ENCODE measurements around the gene HAUS6. TPM values are rescaled to one million over a fixed set of nuclear protein-coding genes. Genes with fewer than 3 reads are reported as not detected.

HAUS6 gene
- total RNA-seq, 1 donor from 2014 or later, result 5.8 TPM

GRCh38 chr9:19146441-19147024 is 43.8 kb upstream of the HAUS6 start:
- Histone ChIP-seq H3K9me3 (no peaks in the 10 kb centered on the region), H3K4me1 (no peaks in the 10 kb centered on the region)
- intact Hi-C loops (cut with DNase I), result no loop called here

GRCh38 chr9:19145881-19146280 is 43.2 kb upstream of the HAUS6 start:
- ATAC-seq (no peak), DNase-seq (no peak)
- no peaks in the 10 kb centered on the region for H3K4me1 ChIP-seq
- H3K27ac ChIP-seq, result no peak overlapping the region
- intact Hi-C loops (cut with DNase I), result no loop called here
- no peaks in the 10 kb centered on the region for H3K27me3 ChIP-seq
- no peaks in the 10 kb centered on the region for H3K9me3 ChIP-seq
- no peaks in the 10 kb centered on the region for H3K36me3 ChIP-seq
- TF ChIP-seq CTCF (IDR thresholded peaks at IDR 0.05), result no peak
- no peak overlapping the region for H3K4me3 ChIP-seq

More at GRCh38 chr9:19146441-19147024, 43.8 kb upstream of the HAUS6 start:
- no peak overlapping the region for H3K27ac ChIP-seq
- no peaks in the 10 kb centered on the region for H3K36me3 ChIP-seq
- no peak for TF ChIP-seq CTCF (IDR thresholded peaks at IDR 0.05)
- DNase-seq, result no peak
- no peak overlapping the region for H3K4me3 ChIP-seq
- ATAC-seq, result no peak
- H3K27me3 ChIP-seq, result no peaks in the 10 kb centered on the region

GRCh38 chr9:19140259-19140658 is 37.6 kb upstream of the HAUS6 start:
- no peaks in the 10 kb centered on the region for H3K27me3 ChIP-seq
- no peaks in the 10 kb centered on the region for H3K9me3 ChIP-seq
- intact Hi-C loops (cut with DNase I), result no loop called here
- no peak overlapping the region for H3K27ac ChIP-seq
- H3K4me3 ChIP-seq, result no peak overlapping the region
- no peaks in the 10 kb centered on the region for H3K4me1 ChIP-seq
- H3K36me3 ChIP-seq, result no peaks in the 10 kb centered on the region
- TF ChIP-seq CTCF (IDR thresholded peaks at IDR 0.05), result no peak
- ATAC-seq (peak; percentile 79), DNase-seq (no peak)

GRCh38 chr9:19138084-19138483 is 35.4 kb upstream of the HAUS6 start:
- intact Hi-C loops (cut with DNase I), result no loop called here
- no peak for TF ChIP-seq CTCF (IDR thresholded peaks at IDR 0.05)
- Histone ChIP-seq H3K36me3 (no peaks in the 10 kb centered on the region), H3K4me1 (no peaks in the 10 kb centered on the region), H3K27ac (no peak overlapping the region), H3K4me3 (no peak overlapping the region), H3K27me3 (no peaks in the 10 kb centered on the region), H3K9me3 (no peaks in the 10 kb centered on the region)
- ATAC-seq (no peak), DNase-seq (no peak)

DNA sequence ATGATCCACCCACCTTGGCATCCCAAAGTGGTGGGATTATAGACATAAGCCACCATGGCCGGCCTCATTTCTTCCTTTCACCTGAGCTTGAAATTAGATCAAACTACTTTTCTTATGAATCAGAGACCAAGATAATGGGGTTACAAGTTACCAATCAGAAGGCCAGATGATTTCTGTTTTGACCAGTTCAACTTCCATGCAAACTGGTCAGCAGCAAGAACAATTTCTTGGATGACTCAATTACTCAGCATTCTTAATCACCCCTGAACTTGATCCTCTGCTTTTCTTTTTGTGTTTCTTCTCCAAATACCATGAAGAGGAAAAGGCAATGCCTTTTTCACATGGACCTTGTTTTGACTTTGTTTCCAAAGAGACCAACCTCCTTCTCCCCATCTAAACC is 34.6 kb upstream of the HAUS6 start:
- Histone ChIP-seq H3K4me1 (no peaks in the 10 kb centered on the region), H3K9me3 (no peaks in the 10 kb centered on the region), H3K4me3 (no peak overlapping the region), H3K27me3 (no peaks in the 10 kb centered on the region), H3K36me3 (no peaks in the 10 kb centered on the region), H3K27ac (no peak overlapping the region)
- DNase-seq (no peak), ATAC-seq (no peak)
- intact Hi-C loops (cut with DNase I), result no loop called here
- TF ChIP-seq CTCF (IDR thresholded peaks at IDR 0.05), result no peak

GRCh38 chr9:19136129-19136528 is 33.4 kb upstream of the HAUS6 start:
- Histone ChIP-seq H3K4me3 (no peak overlapping the region), H3K27ac (no peak overlapping the region), H3K27me3 (no peaks in the 10 kb centered on the region), H3K9me3 (no peaks in the 10 kb centered on the region), H3K36me3 (no peaks in the 10 kb centered on the region), H3K4me1 (no peaks in the 10 kb centered on the region)
- no peak for ATAC-seq
- intact Hi-C loops (cut with DNase I), result no loop called here
- TF ChIP-seq CTCF (IDR thresholded peaks at IDR 0.05), result no peak
- DNase-seq, result no peak
